ENCODE measurements around the gene ZFYVE19.
A peak's percentile ranks its signal among the peaks of the same experiment; 100 is the strongest.

ZFYVE19 gene

GRCh38 chr15:40769274-40770146, 37.4 kb upstream of the ZFYVE19 start, which contains the start of gene C15orf62:
C15orf62 (plus strand) TSS chr15:40769980; CDS start chr15:40770496, 516 bp downstream.
- peak within 1 kb of the TSS; percentile 63 for H3K14ac ChIP-seq (ENCODE audit: low read length)

GRCh38 chr15:40770147-40770721, 36.7 kb upstream of the ZFYVE19 start:
- Histone ChIP-seq H3K27me3 (ENCODE audit: control insufficient read depth in 3 of 3, insufficient read depth in 3 of 3, low read depth in 1 of 3, low read length in 3 of 3) (peaks cover 0 to 4% (median 0%) of the 10 kb centered on the region in 3 experiments), H3K23ac (ENCODE audit: low read depth, low read length, poor library complexity) (peak overlapping the region; percentile 73), H4K8ac (ENCODE audit: low read depth, low read length) (no peak overlapping the region), H2BK15ac (ENCODE audit: low read length) (no peak overlapping the region), H3K79me1 (ENCODE audit: low read depth, low read length) (peaks cover 2% of the 10 kb centered on the region), H3K14ac (ENCODE audit: low read length) (no peak overlapping the region), H3K18ac (ENCODE audit: low read length) (no peak overlapping the region), H3K4me2 (ENCODE audit: insufficient read depth, low read length, poor library complexity, severe bottlenecking) (no peak overlapping the region), H3K27ac (replicated peaks; ENCODE audit: low read length) (no peak overlapping the region), H2AFZ (ENCODE audit: low read length) (no peak overlapping the region), H3K4ac (ENCODE audit: low read length) (no peak overlapping the region), H3K4me1 (ENCODE audit: control insufficient read depth in 2 of 2, insufficient read depth in 1 of 2, low read depth in 1 of 2, low read length in 2 of 2) (peaks cover 0 to 10% of the 10 kb centered on the region in 2 donors), H3K9ac (ENCODE audit: low read depth, low read length, poor library complexity) (peak overlapping the region; percentile 44), H4K91ac (ENCODE audit: low read depth, low read length, poor library complexity) (no peak overlapping the region), H3K4me3 (ENCODE audit: low read length in 2 of 2) (no peak overlapping the region), H3K36me3 (replicated peaks in 1 of 2; ENCODE audit: control insufficient read depth in 2 of 2, insufficient read depth in 2 of 2, low read length in 2 of 2) (peaks cover 16 to 41% of the 10 kb centered on the region in 2 donors), H2BK12ac (ENCODE audit: low read length) (no peak overlapping the region), H2BK120ac (ENCODE audit: low read depth, low read length) (no peak overlapping the region), H2AK5ac (ENCODE audit: low read depth, low read length) (no peak overlapping the region), H2BK5ac (ENCODE audit: low read length) (peak overlapping the region; percentile 66), H3K9me3 (replicated peaks in 1 of 2; ENCODE audit: control insufficient read depth in 2 of 2, insufficient read depth in 1 of 2, low read depth in 1 of 2, low read length in 2 of 2) (no peaks in the 10 kb centered on the region)
- DNase-seq (ENCODE audit: low spot score): no peak
- no CpG with 5 or more reads among the region's 17 CpGs for WGBS, 2 donors (ENCODE audit: extremely low coverage in 2 of 2, insufficient read length in 2 of 2, insufficient replicate concordance in 1 of 2)

More at GRCh38 chr15:40769274-40770146, 37.4 kb upstream of the ZFYVE19 start, which contains the start of gene C15orf62:
- peaks cover 0 to 14% of the 10 kb centered on the region in 2 donors for H3K4me1 ChIP-seq (ENCODE audit: control insufficient read depth in 2 of 2, insufficient read depth in 1 of 2, low read depth in 1 of 2, low read length in 2 of 2)
- H4K91ac ChIP-seq (ENCODE audit: low read depth, low read length, poor library complexity): no peak within 1 kb of the TSS
- peaks cover 0 to 10% (median 0%) of the 10 kb centered on the region in 3 experiments for H3K27me3 ChIP-seq (ENCODE audit: control insufficient read depth in 3 of 3, insufficient read depth in 3 of 3, low read depth in 1 of 3, low read length in 3 of 3)
- peak within 1 kb of the TSS; percentile 66 for H2BK5ac ChIP-seq (ENCODE audit: low read length)
- H3K4me3 ChIP-seq (ENCODE audit: low read length in 2 of 2): no peak within 1 kb of the TSS
- H4K8ac ChIP-seq (ENCODE audit: low read depth, low read length): no peak within 1 kb of the TSS
- H3K9me3 ChIP-seq (replicated peaks in 1 of 2; ENCODE audit: control insufficient read depth in 2 of 2, insufficient read depth in 1 of 2, low read depth in 1 of 2, low read length in 2 of 2): no peaks in the 10 kb centered on the region
- H3K23ac ChIP-seq (ENCODE audit: low read depth, low read length, poor library complexity): peak within 1 kb of the TSS; percentile 73
- no peak within 1 kb of the TSS for H2AFZ ChIP-seq (ENCODE audit: low read length)
- no peak for DNase-seq (ENCODE audit: low spot score)
- no peak within 1 kb of the TSS for H2BK120ac ChIP-seq (ENCODE audit: low read depth, low read length)
- H3K27ac ChIP-seq (replicated peaks; ENCODE audit: low read length): no peak within 1 kb of the TSS
- H3K79me1 ChIP-seq (ENCODE audit: low read depth, low read length): peaks cover 2% of the 10 kb centered on the region
- H2AK5ac ChIP-seq (ENCODE audit: low read depth, low read length): no peak within 1 kb of the TSS
- H2BK15ac ChIP-seq (ENCODE audit: low read length): no peak within 1 kb of the TSS
- no peak within 1 kb of the TSS for H3K18ac ChIP-seq (ENCODE audit: low read length)
- H2BK12ac ChIP-seq (ENCODE audit: low read length): no peak within 1 kb of the TSS
- no peak within 1 kb of the TSS for H3K4me2 ChIP-seq (ENCODE audit: insufficient read depth, low read length, poor library complexity, severe bottlenecking)
- peak within 1 kb of the TSS; percentile 44 for H3K9ac ChIP-seq (ENCODE audit: low read depth, low read length, poor library complexity)
- no peak within 1 kb of the TSS for H3K4ac ChIP-seq (ENCODE audit: low read length)
- WGBS, 2 donors (ENCODE audit: extremely low coverage in 2 of 2, insufficient read length in 2 of 2, insufficient replicate concordance in 1 of 2): no CpG with 5 or more reads among the region's 28 CpGs
- H3K36me3 ChIP-seq (replicated peaks in 1 of 2; ENCODE audit: control insufficient read depth in 2 of 2, insufficient read depth in 2 of 2, low read length in 2 of 2): peaks cover 11 to 34% of the 10 kb centered on the region in 2 donors

- Histone ChIP-seq H2AK5ac (ENCODE audit: low read depth, low read length) (no peak overlapping the region), H4K91ac (ENCODE audit: low read depth, low read length, poor library complexity) (no peak overlapping the region), H4K8ac (ENCODE audit: low read depth, low read length) (no peak overlapping the region), H3K79me1 (ENCODE audit: low read depth, low read length) (peaks cover 2% of the 10 kb centered on the region), H3K23ac (ENCODE audit: low read depth, low read length, poor library complexity) (no peak overlapping the region), H3K4me1 (ENCODE audit: control insufficient read depth in 2 of 2, insufficient read depth in 1 of 2, low read depth in 1 of 2, low read length in 2 of 2) (peaks cover 0 to 2% of the 10 kb centered on the region in 2 donors), H2BK120ac (ENCODE audit: low read depth, low read length) (no peak overlapping the region), H3K4me2 (ENCODE audit: insufficient read depth, low read length, poor library complexity, severe bottlenecking) (no peak overlapping the region), H3K9me3 (replicated peaks in 1 of 2; ENCODE audit: control insufficient read depth in 2 of 2, insufficient read depth in 1 of 2, low read depth in 1 of 2, low read length in 2 of 2) (no peaks in the 10 kb centered on the region), H3K18ac (ENCODE audit: low read length) (no peak overlapping the region), H3K14ac (ENCODE audit: low read length) (no peak overlapping the region), H2BK15ac (ENCODE audit: low read length) (no peak overlapping the region), H3K4ac (ENCODE audit: low read length) (no peak overlapping the region), H3K27me3 (ENCODE audit: control insufficient read depth in 3 of 3, insufficient read depth in 3 of 3, low read depth in 1 of 3, low read length in 3 of 3) (no peaks in the 10 kb centered on the region), H3K27ac (replicated peaks; ENCODE audit: low read length) (no peak overlapping the region), H3K36me3 (replicated peaks in 1 of 2; ENCODE audit: control insufficient read depth in 2 of 2, insufficient read depth in 2 of 2, low read length in 2 of 2) (peaks cover 22 to 51% of the 10 kb centered on the region in 2 donors), H3K4me3 (ENCODE audit: low read length in 2 of 2) (no peak overlapping the region), H2BK12ac (ENCODE audit: low read length) (no peak overlapping the region), H2BK5ac (ENCODE audit: low read length) (peak overlapping the region; percentile 66), H2AFZ (ENCODE audit: low read length) (no peak overlapping the region), H3K9ac (ENCODE audit: low read depth, low read length, poor library complexity) (no peak overlapping the region)
- no peak for DNase-seq (ENCODE audit: low spot score)
- no CpG with 5 or more reads among the region's 5 CpGs for WGBS, 2 donors (ENCODE audit: extremely low coverage in 2 of 2, insufficient read length in 2 of 2, insufficient replicate concordance in 1 of 2)
Observed at GRCh38 chr15:40771242-40771641, 35.6 kb upstream of the ZFYVE19 start.

GRCh38 chr15:40772014-40772413, 34.9 kb upstream of the ZFYVE19 start:
- H3K9ac ChIP-seq (ENCODE audit: low read depth, low read length, poor library complexity): no peak overlapping the region
- H3K27ac ChIP-seq (replicated peaks; ENCODE audit: low read length): no peak overlapping the region
- no peak overlapping the region for H2AFZ ChIP-seq (ENCODE audit: low read length)
- peaks cover 0 to 2% of the 10 kb centered on the region in 2 donors for H3K9me3 ChIP-seq (replicated peaks in 1 of 2; ENCODE audit: control insufficient read depth in 2 of 2, insufficient read depth in 1 of 2, low read depth in 1 of 2, low read length in 2 of 2)
- no peak overlapping the region for H2BK12ac ChIP-seq (ENCODE audit: low read length)
- WGBS, 2 donors (ENCODE audit: extremely low coverage in 2 of 2, insufficient read length in 2 of 2, insufficient replicate concordance in 1 of 2): no CpG with 5 or more reads among the region's 13 CpGs
- H3K4ac ChIP-seq (ENCODE audit: low read length): no peak overlapping the region
- H4K91ac ChIP-seq (ENCODE audit: low read depth, low read length, poor library complexity): no peak overlapping the region
- H4K8ac ChIP-seq (ENCODE audit: low read depth, low read length): no peak overlapping the region
- peaks cover 27 to 59% of the 10 kb centered on the region in 2 donors for H3K36me3 ChIP-seq (replicated peaks in 1 of 2; ENCODE audit: control insufficient read depth in 2 of 2, insufficient read depth in 2 of 2, low read length in 2 of 2)
- H3K4me3 ChIP-seq (ENCODE audit: low read length in 2 of 2): no peak overlapping the region
- no peak overlapping the region for H3K23ac ChIP-seq (ENCODE audit: low read depth, low read length, poor library complexity)
- H3K79me1 ChIP-seq (ENCODE audit: low read depth, low read length): peaks cover 2% of the 10 kb centered on the region
- H2BK120ac ChIP-seq (ENCODE audit: low read depth, low read length): no peak overlapping the region
- H2AK5ac ChIP-seq (ENCODE audit: low read depth, low read length): no peak overlapping the region
- H3K14ac ChIP-seq (ENCODE audit: low read length): no peak overlapping the region
- H2BK15ac ChIP-seq (ENCODE audit: low read length): no peak overlapping the region
- no peak overlapping the region for H2BK5ac ChIP-seq (ENCODE audit: low read length)
- no peaks in the 10 kb centered on the region for H3K4me1 ChIP-seq (ENCODE audit: control insufficient read depth in 2 of 2, insufficient read depth in 1 of 2, low read depth in 1 of 2, low read length in 2 of 2)
- H3K27me3 ChIP-seq (ENCODE audit: control insufficient read depth in 3 of 3, insufficient read depth in 3 of 3, low read depth in 1 of 3, low read length in 3 of 3): no peaks in the 10 kb centered on the region
- H3K4me2 ChIP-seq (ENCODE audit: insufficient read depth, low read length, poor library complexity, severe bottlenecking): no peak overlapping the region
- H3K18ac ChIP-seq (ENCODE audit: low read length): no peak overlapping the region
- DNase-seq (ENCODE audit: low spot score): no peak
